Heart right ventricle (tissue), 16 donors: ENCODE results near the gene ST7. TPM values are rescaled to one million over a fixed set of nuclear protein-coding genes. Genes with fewer than 3 reads are reported as not detected.
"Not testable (repeated sequence)": the region's sequence is repeated elsewhere in the genome, so short reads cannot be mapped to it uniquely, and the experiment has no call there.

Source experiments
- ATAC-seq, 8 donors: fragments of 200-7000 bp; cut with Tn5 transposase; one replicate each; pipeline ENCODE4 v1.9.1; 2020; ENCODE audit warnings: mild to moderate bottlenecking in 8 of 8, moderate library complexity in 8 of 8, moderate number of reproducible peaks in 1 of 8
- DNase-seq, 2 donors: peaks; one replicate each; pipeline ENCODE4 v3.0.0-alpha.2; 2020
- H3K27ac ChIP-seq, 10 donors: fragments of 200-600 bp; sonication (generic) in 2 of 10; one replicate each; pipeline versions ENCODE4 v1.5.0 to v1.8.0; 2020 to 2022; ENCODE audit warnings: mild to moderate bottlenecking in 3 of 10
- H3K27me3 ChIP-seq, 7 donors: fragments of 200-600 bp; one replicate each; pipeline ENCODE4 v1.8.0; 2021 to 2022; ENCODE audit warnings: mild to moderate bottlenecking in 2 of 7
- H3K36me3 ChIP-seq, 9 donors: fragments of 200-600 bp; sonication (generic) in 1 of 9; one replicate each; pipeline versions ENCODE4 v1.5.0 to v1.8.0; 2020 to 2022; ENCODE audit warnings: mild to moderate bottlenecking in 2 of 9
- H3K4me1 ChIP-seq, 9 donors: fragments of 200-600 bp; sonication (generic) in 1 of 9; one replicate each; pipeline versions ENCODE4 v1.5.0 to v1.8.0; 2020 to 2022; ENCODE audit warnings: mild to moderate bottlenecking in 4 of 9
- H3K4me3 ChIP-seq, 10 donors: fragments of 200-600 bp; sonication (generic) in 2 of 10; one replicate each; pipeline versions ENCODE4 v1.5.0 to v1.8.0; 2020 to 2022; ENCODE audit warnings: mild to moderate bottlenecking in 7 of 10, moderate library complexity in 2 of 10
- H3K9me3 ChIP-seq, 11 donors: fragments of 200-600 bp in 10 of 11; sonication (generic) in 2 of 11; one replicate each; pipeline versions ENCODE4 v1.5.0 to v1.8.0; 2013 to 2022; ENCODE audit warnings: mild to moderate bottlenecking in 2 of 11, control low read depth in 1 of 11, moderate library complexity in 1 of 11
- WGBS, 2 donors: extraction: QIAGEN DNeasy Blood & Tissue Kit; methylation state at CpG; one replicate each; pipeline ENCODE4 v1.1.7; 2013; ENCODE audit warnings: inconsistent platforms in 1 of 2; 5-methylcytosine and 5-hydroxymethylcytosine counted together
- intact Hi-C, 10 donors: fragments of 100-400 bp; cut with DNase I; formaldehyde crosslinking; loops; one replicate each; pipeline versions ENCODE4 v1.11.1 to v1.14.2; 2022
- polyA plus RNA-seq, 2 donors: library from polyadenylated mRNA; stranded (reverse); fragments of 200-250 nt; gene quantifications; one replicate each; pipeline ENCODE4 v1.2.3, GENCODE V29; 2013
- total RNA-seq, 10 donors: library from RNA; stranded (reverse); fragmentation: NEBNext Ultra II Directional in 3 of 10; extraction: Animal tissue kit (Norgen Biotek cat#: 25700) in 3 of 10; gene quantifications; one replicate each; pipeline versions ENCODE4 v1.2.1 to v1.2.4, GENCODE V29; 2021 to 2023
- TF ChIP-seq, protein P1 (sequence below), 9 donors: fragments of 200-600 bp; sonication (generic) in 2 of 9; IDR thresholded peaks; one replicate each; pipeline versions ENCODE4 v1.5.0 to v1.8.0; 2021 to 2022; ENCODE audit warnings: antibody characterized with exemption in 9 of 9, mild to moderate bottlenecking in 5 of 9, moderate library complexity in 1 of 9
- donor health status: Arrhythmogenic right ventricular cardiomyopathy.
- donor health status: ischemic (EF 13 %, LVEDD 7.1; RV severe dilation, severe dysfunction).
- donor health status: healthy with polysubstance abuse.
- donor health status: DM: no; HTN: yes; CAD: no.
- donor health status: DM: no; HTN: no; CAD: no.
- donor health status: ischemic (EF 25% LVEDD 6.9; RV normal size, moderate dysfunction).
- donor health status: ischemic (EF 25% LVEDD 5.7; RV mildly dilated, moderate dysfunction).
- donor health status: healthy.
- donor health status: DM: yes; HTN: yes; CAD: no.
- donor health status: Ischemic cardiomyopathy.
- donor health status: ischemic (EF 35%, LVEDD 5.7; RV mildly dilated, moderate dysfunction).
- donor health status: nonischemic (EF 11% LVEDD 7.7; RV severe dilation, severe dysfunction).
- donor health status: DM: yes; HTN: yes; CAD: no.
- donor health status: PGD.
- donor health status: ischemic (EF 29% LVEDD 5.4; RV normal size, mild dysfunction).
- donor health status: nonischemic (EF 23%, LVEDD 6.1; RV moderate dilation, normal function).

ST7 gene
- total and polyA plus RNA-seq, 12 donors = 20.1 to 40.2 (median 23.4) TPM

DNA sequence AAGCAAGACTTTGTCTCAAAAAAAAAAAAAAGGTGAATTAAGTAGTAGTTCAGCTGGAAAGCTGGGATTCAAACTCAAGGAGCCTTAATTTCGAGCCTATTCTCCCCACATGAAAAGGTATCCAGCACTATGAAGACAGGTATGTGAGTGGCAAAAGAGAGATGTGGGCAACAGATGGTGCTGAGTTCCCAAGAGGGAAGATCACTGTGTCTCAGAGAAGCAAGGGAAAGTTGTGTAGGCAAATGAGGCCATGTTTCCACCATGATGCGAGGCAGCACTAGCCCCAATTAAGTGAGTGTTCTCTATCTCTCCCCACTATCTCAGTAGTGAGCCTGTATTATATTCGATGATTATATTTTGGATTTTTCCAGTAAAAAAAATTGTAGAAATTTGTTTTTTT is 19.8 kb upstream of the ST7 start:
- 83 to 97% methylated on average over 3 of the region's 3 CpGs for WGBS, 2 donors
- H3K36me3 ChIP-seq = no peaks in the 10 kb centered on the region
- DNase-seq (no peak), ATAC-seq (no peak)
- H3K4me1 ChIP-seq = peaks cover 0 to 8% (median 0%) of the 10 kb centered on the region in 9 donors
- H3K4me3 ChIP-seq = no peak overlapping the region
- TF ChIP-seq, protein P1, sequence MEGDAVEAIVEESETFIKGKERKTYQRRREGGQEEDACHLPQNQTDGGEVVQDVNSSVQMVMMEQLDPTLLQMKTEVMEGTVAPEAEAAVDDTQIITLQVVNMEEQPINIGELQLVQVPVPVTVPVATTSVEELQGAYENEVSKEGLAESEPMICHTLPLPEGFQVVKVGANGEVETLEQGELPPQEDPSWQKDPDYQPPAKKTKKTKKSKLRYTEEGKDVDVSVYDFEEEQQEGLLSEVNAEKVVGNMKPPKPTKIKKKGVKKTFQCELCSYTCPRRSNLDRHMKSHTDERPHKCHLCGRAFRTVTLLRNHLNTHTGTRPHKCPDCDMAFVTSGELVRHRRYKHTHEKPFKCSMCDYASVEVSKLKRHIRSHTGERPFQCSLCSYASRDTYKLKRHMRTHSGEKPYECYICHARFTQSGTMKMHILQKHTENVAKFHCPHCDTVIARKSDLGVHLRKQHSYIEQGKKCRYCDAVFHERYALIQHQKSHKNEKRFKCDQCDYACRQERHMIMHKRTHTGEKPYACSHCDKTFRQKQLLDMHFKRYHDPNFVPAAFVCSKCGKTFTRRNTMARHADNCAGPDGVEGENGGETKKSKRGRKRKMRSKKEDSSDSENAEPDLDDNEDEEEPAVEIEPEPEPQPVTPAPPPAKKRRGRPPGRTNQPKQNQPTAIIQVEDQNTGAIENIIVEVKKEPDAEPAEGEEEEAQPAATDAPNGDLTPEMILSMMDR (IDR thresholded peaks at IDR 0.05) = no peak
- intact Hi-C loops = loop anchor here in 6 of 10 donors (5.0 to 10.0 kb wide), 4 partner anchors 51 to 451 kb away; no protein-coding TSS in a partner anchor
- no peaks in the 10 kb centered on the region for H3K27me3 ChIP-seq
- no peaks in the 10 kb centered on the region for H3K9me3 ChIP-seq
- no peak overlapping the region for H3K27ac ChIP-seq

DNA sequence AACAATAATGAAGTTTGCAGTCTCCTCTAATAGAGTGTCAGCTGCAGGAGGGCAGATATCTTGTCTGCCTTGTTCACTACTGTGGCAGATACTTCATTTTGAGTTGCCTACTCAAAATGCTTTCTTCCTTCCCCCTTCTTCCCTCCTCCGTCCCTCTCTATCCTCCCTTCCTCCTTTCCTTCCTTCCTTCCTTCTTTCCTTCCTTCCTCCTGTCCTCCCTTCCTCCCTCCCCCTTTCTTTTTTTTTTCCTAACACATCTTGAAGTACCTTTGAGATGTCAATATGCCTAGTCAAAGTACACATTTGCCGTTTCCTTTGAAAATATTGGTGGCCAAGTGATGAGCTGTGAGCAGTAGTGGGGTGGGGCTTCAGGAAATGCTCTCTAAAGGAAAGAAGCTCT is 18.7 kb upstream of the ST7 start:
- intact Hi-C loops = loop anchor here in 6 of 10 donors (5.0 to 10.0 kb wide), 4 partner anchors 50 to 450 kb away; no protein-coding TSS in a partner anchor
- no peak for DNase-seq
- TF ChIP-seq, protein P1 (IDR thresholded peaks at IDR 0.05) = no peak
- Histone ChIP-seq H3K4me1 (peaks cover 0 to 8% (median 0%) of the 10 kb centered on the region in 9 donors), H3K27me3 (no peaks in the 10 kb centered on the region), H3K27ac (no peak overlapping the region), H3K36me3 (no peaks in the 10 kb centered on the region), H3K9me3 (no peaks in the 10 kb centered on the region), H3K4me3 (no peak overlapping the region)
- 55 to 64% methylated on average over 2 of the region's 2 CpGs for WGBS, 2 donors
- ATAC-seq = no peak

DNA sequence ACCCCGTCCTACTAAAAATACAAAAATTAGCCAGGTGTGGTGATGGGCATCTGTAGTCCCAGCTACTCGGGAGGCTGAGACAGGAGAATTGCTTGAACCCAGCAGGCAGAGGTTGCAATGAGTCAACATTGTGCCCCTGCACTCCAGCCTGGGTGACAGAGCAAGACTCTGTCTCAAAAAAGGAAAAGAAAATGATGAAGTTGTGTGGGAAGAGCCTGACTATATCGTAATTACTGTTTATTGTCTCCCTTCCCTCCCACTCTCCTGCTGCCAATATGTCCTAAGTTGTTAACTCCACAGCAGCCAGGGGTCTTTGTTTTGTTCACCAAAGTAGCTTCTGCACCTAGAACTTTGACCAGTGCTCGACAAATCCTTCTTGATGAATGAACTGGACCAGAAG is 16.5 kb upstream of the ST7 start:
- WGBS, 2 donors = 69 to 73% methylated on average over 4 of the region's 4 CpGs
- H3K4me1 ChIP-seq, ATAC-seq, H3K9me3 ChIP-seq, H3K27ac ChIP-seq, DNase-seq, H3K27me3 ChIP-seq, H3K36me3 ChIP-seq, H3K4me3 ChIP-seq: not testable (repeated sequence)
- intact Hi-C loops = loop anchor here in 6 of 10 donors (10.0 kb wide), 2 partner anchors 48 to 448 kb away; no protein-coding TSS in a partner anchor

DNA sequence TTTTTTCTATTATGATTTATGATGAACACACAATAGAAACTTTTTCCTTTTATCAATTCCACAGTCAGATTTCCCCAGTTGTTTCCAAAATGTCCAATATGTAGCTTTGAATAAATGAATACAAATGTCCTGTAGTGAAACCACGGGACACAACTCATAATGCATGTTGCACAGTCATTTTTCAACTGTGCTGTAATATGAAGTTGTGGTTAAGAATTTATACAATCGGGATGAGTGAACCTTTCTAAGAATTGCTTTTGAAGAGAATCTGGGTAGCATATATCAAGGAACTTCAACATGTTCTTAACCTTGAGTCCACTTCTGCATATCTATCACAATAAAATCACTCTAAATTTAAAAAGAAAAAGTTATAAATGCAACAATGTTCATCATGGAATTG is 14.6 kb upstream of the ST7 start:
- Histone ChIP-seq H3K27ac (no peak overlapping the region), H3K9me3 (no peaks in the 10 kb centered on the region), H3K4me3 (no peak overlapping the region), H3K27me3 (no peaks in the 10 kb centered on the region), H3K4me1 (peaks cover 0 to 4% (median 0%) of the 10 kb centered on the region in 9 donors), H3K36me3 (no peaks in the 10 kb centered on the region)
- TF ChIP-seq, protein P1 (IDR thresholded peaks at IDR 0.05) = no peak
- intact Hi-C loops = loop anchor here in 6 of 10 donors (10.0 kb wide), 2 partner anchors 46 to 446 kb away; no protein-coding TSS in a partner anchor
- 91 to 93% methylated on average over 2 of the region's 2 CpGs for WGBS, 2 donors
- DNase-seq (no peak), ATAC-seq (no peak)

DNA sequence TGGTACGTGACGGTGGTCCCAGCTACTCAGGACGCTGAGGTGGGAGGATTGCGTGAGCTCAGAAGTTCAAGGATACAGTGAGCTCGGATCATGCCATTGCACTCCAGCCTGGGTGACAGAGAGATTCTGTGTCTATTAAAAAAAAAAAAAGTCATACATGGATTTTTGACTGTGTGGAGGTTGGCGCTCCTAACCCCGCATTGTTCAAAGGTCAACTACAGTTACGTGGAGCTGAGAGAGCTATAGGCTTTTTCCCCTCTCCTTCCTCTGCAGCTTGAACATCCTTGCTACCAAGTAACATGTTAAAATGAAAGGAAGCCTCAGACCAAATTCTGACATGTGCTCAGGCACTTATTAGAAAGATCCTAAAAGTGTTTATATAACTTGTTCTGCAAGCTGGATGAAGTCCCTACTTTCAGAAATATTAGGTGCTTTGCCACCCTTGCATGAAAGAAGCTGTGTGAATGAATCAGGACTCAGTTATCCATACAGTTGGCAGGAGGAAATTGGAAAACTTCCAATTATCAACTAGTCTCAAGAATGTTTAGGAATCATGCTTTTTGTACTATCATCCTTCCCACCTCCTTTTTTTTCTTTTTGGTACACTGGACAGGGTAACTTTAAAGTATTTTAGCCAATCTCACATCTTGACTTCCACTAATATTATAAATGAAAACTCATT is 12.5 kb upstream of the ST7 start:
- no peaks in the 10 kb centered on the region for H3K36me3 ChIP-seq
- TF ChIP-seq, protein P1 (IDR thresholded peaks at IDR 0.05) = no peak
- no peaks in the 10 kb centered on the region for H3K9me3 ChIP-seq
- ATAC-seq (no peak), DNase-seq (no peak)
- intact Hi-C loops = no loop called here
- H3K4me1 ChIP-seq = peaks cover 0 to 9% (median 0%) of the 10 kb centered on the region in 9 donors
- H3K4me3 ChIP-seq = no peak overlapping the region
- H3K27me3 ChIP-seq = no peaks in the 10 kb centered on the region
- H3K27ac ChIP-seq = no peak overlapping the region
- WGBS, 2 donors = 80 to 90% methylated on average over 7 to 8 of the region's 8 CpGs
